Hematopoietic multipotent progenitor cell treated with erythropoietin and hydrocortisone succinate and interleukin-3 and kit ligand, for 17 days (in vitro differentiated cells): Measurements from ENCODE around the gene CCT3.
"Not testable (repeated sequence)": the region's sequence is repeated elsewhere in the genome, so short reads cannot be mapped to it uniquely, and the experiment has no call there.

Experiments used
- DNase-seq: peaks from one replicate; pipeline ENCODE4 v3.0.0-alpha.2; 2015; ENCODE audit warnings: low spot score

The CCT3 gene

GRCh38 chr1:156368157-156368658, 30.1 kb upstream of the CCT3 start:
- no peak for DNase-seq

GRCh38 chr1:156367383-156368156, 29.5 kb upstream of the CCT3 start:
- DNase-seq, result no peak

GRCh38 chr1:156366378-156367166, 28.5 kb upstream of the CCT3 start:
- no peak for DNase-seq

GRCh38 chr1:156365754-156366153, 27.7 kb upstream of the CCT3 start:
- DNase-seq, result no peak

DNA sequence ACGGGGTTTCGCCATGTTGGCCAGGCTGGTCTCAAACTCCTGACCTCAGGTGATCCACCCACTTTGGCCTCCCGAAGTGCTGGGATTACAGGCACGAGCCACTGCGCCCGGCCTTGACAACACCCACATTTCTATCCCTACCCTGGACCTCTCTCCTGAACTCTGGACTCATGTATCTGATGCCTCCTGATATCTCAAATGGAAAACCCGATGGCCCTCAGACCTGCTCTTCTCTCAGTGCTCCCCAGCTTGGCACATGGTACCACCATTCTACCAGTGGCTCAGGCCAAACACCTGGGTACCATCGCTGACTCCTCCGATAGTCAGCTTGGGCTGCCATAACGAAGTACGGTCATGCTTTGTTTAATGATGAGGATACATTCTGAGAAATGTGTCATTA, 22.4 kb upstream of the CCT3 start:
- no peak for DNase-seq

DNA sequence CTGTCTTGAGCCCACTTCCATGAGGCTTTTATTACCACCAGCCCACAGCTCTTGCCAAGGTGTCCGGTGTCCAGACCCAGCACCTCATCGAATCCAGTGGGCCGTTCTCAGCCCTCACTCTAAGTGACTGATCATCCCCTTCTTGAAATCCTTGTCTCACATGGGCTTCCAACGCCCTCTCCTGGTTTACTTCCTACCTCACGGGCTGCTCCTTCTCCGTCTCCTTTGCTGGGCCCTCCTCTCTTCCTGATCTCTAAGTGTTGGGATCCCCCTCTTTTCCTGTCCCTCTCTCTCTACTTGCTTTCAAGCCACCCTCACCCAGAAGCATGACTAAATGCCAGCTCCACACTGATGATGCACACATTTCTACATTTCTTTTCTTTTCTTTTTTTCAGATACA, 21.9 kb upstream of the CCT3 start:
- no peak for DNase-seq

- no peak for DNase-seq
Measured at GRCh38 chr1:156359249-156359648, 21.2 kb upstream of the CCT3 start.

- no peak for DNase-seq
Measured at GRCh38 chr1:156358641-156359040, 20.5 kb upstream of the CCT3 start.

- DNase-seq, result no peak
Measured at GRCh38 chr1:156357977-156358376, 19.9 kb upstream of the CCT3 start.

DNA sequence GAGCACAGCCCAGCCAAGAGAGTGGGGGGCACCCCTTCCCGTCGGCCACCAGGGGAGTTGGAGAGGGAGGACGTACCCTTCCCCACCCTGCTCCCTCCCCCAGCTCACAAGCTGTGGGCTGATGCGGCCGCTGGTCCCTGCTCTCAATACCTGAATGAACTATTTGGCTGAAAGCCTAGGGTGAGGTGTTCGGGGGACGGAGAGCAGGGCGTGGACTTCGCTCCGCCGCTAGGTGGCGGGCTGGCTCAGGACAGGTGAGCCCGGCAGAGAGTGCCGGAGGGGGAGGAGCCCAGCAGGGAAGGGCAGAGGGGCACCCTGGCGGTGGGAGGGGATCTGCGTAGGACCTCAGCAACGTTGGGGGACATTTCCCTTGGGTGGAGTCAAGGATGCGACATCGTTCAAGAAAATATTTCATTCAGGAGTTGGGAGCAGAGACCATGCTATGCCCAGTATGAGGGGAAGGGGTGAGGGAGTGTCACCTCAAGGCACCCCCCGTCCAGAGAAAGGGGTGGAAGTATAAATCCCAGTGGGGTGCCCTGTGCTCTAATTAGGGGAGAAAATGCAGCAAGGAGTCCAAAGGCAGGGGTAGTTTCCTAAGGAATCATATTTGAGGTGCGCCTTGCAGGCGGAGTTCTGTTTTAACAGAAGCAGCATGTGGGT, 18.9 kb upstream of the CCT3 start:
- DNase-seq, result peak; percentile 61

DNA sequence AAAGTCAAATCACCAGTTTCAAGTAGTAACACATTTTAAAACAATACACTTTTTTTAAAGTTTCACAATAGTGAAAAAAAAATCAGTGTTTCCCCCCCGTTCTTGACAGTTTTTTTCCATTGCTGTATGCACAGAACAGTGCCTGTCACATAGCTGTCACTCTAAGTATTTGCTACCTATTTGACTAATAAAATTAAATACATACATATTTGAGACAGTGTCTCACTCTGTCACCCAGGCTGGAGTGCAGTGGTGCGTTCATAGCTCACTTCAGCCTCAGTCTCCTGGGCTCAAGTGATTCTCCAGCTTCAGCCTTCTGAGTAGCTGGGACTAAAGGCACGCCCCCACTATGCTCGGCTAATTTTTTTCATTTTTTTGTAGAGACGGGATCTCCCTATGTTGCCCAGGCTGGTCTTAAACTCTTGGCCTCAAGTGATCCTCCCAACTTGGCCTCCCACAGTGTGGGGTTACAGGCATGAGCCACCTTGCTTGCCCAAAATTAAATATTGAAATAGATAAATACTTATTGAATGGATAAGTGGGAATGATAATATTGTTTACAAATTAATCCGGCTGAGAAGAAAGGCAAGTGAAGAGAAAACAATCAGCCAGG, 18.3 kb upstream of the CCT3 start:
- no peak for DNase-seq

DNA sequence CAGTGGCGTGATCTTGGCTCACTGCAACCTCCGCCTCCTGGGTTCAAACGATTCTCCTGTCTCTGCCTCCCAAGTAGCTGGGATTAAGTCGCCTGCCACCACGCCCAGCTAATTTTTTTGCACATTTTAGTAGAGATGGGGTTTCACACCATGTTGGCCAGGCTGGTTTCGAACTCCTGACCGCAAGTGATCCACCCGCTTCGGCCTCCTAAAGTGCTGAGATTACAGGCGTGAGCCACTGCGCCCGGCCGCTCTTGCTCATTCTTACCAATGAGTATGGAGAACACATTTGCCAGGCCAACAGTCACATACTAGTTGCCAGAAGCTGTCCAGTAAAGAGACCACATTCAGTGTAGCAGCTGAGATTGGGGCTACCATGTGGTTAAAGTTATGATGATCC, 14.4 kb upstream of the CCT3 start:
- not testable (repeated sequence) for DNase-seq

DNA sequence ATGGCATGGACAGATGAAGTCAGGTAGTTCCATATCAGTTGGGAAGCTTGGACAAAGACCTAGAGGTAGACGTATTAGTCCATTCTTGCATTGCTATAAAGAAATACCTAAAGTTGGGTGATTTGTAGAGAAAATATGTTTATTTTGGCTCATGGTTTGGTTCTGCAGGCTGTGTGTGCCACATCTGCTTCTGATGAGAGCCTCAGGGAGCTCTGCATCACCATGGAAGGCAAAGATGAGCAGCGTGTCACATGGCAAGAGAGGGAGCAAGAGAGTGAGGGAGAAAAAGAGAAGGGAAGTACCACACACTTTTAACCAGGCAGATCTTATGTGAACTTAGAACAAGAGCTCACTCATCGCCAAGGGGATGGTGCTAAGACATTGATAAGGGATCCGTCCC, 9.2 kb upstream of the CCT3 start:
- no peak for DNase-seq

- DNase-seq, result no peak
Measured at GRCh38 chr1:156346636-156347035, 8.5 kb upstream of the CCT3 start.

GRCh38 chr1:156346035-156346434, 7.9 kb upstream of the CCT3 start:
- not testable (repeated sequence) for DNase-seq

DNA sequence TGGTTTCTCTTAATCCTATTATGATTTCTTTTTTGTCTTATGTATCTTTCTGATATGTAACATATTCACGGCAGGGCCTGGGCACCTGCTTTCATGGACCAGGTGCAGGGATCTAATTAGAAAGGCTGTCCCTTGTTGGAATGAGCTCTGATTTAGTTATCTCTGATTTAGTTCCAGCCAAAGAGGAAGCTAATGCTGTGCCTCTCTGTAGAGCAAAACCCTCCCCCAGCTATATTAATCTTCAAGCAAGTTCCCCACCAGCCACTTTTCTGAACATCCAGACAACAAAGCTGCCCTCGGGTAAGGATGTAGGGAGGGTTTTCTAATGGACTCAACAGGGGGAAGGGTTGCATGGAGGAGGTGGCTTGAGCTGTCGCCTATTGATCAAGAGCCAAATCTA, 6.3 kb upstream of the CCT3 start:
- DNase-seq, result no peak

- DNase-seq, result no peak
Measured at GRCh38 chr1:156342166-156342955, 4.3 kb upstream of the CCT3 start.

- no peak for DNase-seq
Measured at GRCh38 chr1:156337888-156338179, 258 bp downstream of the CCT3 start.

DNA sequence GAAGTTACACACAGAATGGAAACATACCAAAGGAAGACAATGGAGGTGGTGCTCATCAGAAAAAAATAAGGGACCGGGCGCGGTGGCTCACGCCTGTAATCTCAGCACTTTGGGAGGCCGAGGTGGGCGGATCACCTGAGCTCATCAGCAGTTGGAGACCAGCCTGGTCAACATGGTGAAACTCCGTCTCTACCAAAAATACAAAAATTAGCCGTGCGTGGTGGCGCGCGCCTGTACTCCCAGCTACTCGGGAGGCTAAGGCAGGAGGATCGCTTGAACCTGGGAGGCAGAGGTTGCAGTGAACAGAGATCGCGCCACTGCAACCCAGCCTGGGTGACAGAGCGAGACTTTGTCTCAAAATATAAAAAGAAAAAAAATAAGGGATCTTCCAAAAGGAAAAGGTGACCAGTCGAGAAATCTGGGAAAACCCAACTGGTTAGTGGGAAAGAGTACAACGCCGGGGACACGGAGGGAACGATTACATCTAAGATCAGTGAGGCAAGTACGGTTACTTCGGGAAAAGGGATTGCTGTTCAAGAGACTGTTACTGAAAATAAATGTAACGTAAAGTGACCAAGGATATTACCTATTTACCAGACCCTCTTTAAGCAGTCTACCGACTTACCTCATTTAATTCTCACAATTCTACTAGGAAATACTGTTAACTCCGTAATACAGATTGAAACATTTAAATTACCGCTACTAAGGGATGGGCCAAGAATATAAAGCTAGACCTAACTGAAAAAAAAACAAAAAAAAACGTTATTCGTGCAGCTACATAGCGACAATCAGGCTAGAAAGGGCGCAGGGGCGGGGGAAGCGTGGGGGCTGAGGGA, 822 bp downstream of the CCT3 start:
- peak; percentile 31 for DNase-seq

GRCh38 chr1:156336242-156336641, 1.9 kb downstream of the CCT3 start:
- DNase-seq, result peak; percentile 23

DNA sequence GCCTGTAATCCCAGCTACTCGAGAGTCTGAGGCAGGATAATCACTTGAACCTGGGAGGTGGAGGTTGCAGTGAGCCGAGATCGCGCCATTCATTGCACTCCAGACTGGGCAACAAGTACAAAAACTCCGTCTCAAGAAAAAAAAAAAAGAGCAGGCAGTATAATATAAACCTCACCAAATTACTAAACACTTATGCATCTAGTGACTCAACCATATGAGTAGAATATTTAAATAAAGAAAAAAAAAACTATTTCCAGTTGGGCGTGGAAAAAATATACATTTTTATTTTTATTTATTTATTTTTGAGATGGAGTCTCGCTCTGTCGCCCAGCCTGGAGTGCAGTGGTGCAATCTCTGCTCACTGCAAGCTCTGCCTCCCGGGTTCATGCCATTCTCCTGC, 14.9 kb downstream of the CCT3 start:
- not testable (repeated sequence) for DNase-seq
